HG02840 (cell line): ENCODE data around the gene GRB7.
"Not testable (repeated sequence)": the region's sequence is repeated elsewhere in the genome, so short reads cannot be mapped to it uniquely, and the experiment has no call there.

Source experiments
- ATAC-seq: cut with Tn5 transposase; IDR thresholded peaks from one replicate; pipeline ENCODE4 v1.9.1; 2021; ENCODE audit warnings: mild to moderate bottlenecking, moderate library complexity, moderate number of reproducible peaks; ENCODE audit not compliant: unreplicated experiment, low FRiP score

GRB7 gene

GRCh38 chr17:39709319-39709997 is 28.3 kb upstream of the GRB7 start:
- ATAC-seq, result no peak

GRCh38 chr17:39709998-39710964 is 27.5 kb upstream of the GRB7 start:
- ATAC-seq, result no peak

GRCh38 chr17:39711071-39711470 is 26.7 kb upstream of the GRB7 start:
- ATAC-seq, result not testable (repeated sequence)

- ATAC-seq, result no peak
Measured at GRCh38 chr17:39711851-39712250, 25.9 kb upstream of the GRB7 start.

- no peak for ATAC-seq
Measured at GRCh38 chr17:39714234-39714633, 23.5 kb upstream of the GRB7 start.

- ATAC-seq, result no peak
Measured at GRCh38 chr17:39715375-39716072, 22.2 kb upstream of the GRB7 start.

- no peak for ATAC-seq
Measured at GRCh38 chr17:39716073-39716818, 21.5 kb upstream of the GRB7 start.

- no peak for ATAC-seq
Measured at GRCh38 chr17:39716879-39717536, 20.7 kb upstream of the GRB7 start.

- no peak for ATAC-seq
Measured at GRCh38 chr17:39717660-39718059, 20.1 kb upstream of the GRB7 start.

- no peak for ATAC-seq
Measured at GRCh38 chr17:39719563-39720355, 18.0 kb upstream of the GRB7 start.

GRCh38 chr17:39722104-39722503 is 15.6 kb upstream of the GRB7 start:
- ATAC-seq, result no peak

GRCh38 chr17:39722965-39723848 is 14.5 kb upstream of the GRB7 start:
- no peak for ATAC-seq

- ATAC-seq, result no peak
Measured at GRCh38 chr17:39724731-39725130, 13.0 kb upstream of the GRB7 start.

GRCh38 chr17:39725923-39726322 is 11.8 kb upstream of the GRB7 start:
- not testable (repeated sequence) for ATAC-seq

- ATAC-seq, result no peak
Measured at GRCh38 chr17:39726617-39727016, 11.1 kb upstream of the GRB7 start.

GRCh38 chr17:39727556-39727955 is 10.2 kb upstream of the GRB7 start:
- no peak for ATAC-seq

GRCh38 chr17:39729280-39729851 is 8.4 kb upstream of the GRB7 start:
- no peak for ATAC-seq
